ENCODE measurements around the gene CPNE4. TPM values are rescaled to one million over a fixed set of nuclear protein-coding genes. Genes with fewer than 3 reads are reported as not detected.

CPNE4 gene
- total and polyA plus RNA-seq, 4 donors: 0.02 to 1.6 (median 0.29) TPM

DNA sequence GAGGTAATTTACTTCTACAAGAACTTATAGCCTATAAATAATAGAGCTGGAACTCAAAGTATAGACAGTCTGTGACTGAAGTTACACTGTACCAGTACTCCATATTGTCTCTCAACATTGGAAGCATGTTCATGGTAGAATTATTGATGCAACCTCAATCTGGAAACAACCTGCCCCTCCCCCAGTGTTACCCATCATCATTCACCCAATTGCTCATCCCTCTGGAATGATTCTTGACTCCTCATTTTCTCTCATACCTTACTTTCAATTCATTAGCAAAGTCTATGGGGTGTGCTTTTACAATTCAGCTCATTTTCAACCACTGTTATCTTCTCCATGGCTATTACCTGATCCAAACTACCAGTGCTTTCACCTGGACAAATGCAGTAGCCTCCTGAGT lies 151.7 kb downstream of the CPNE4 start:
- Histone ChIP-seq H3K4me1 (ENCODE audit: control insufficient read depth in 5 of 5, insufficient read depth in 5 of 5, low read length in 5 of 5) (no peaks in the 10 kb centered on the region), H3K9ac (ENCODE audit: insufficient read depth in 1 of 2, low read length in 2 of 2) (no peak overlapping the region), H3K36me3 (ENCODE audit: control insufficient read depth in 4 of 4, insufficient read depth in 4 of 4, low read length in 4 of 4) (no peaks in the 10 kb centered on the region), H3K27ac (ENCODE audit: low read depth in 1 of 2, low read length in 1 of 2) (no peak overlapping the region), H3K4me3 (no peak overlapping the region), H3K27me3 (ENCODE audit: control insufficient read depth in 3 of 3, insufficient read depth in 3 of 3, low read length in 2 of 3) (no peaks in the 10 kb centered on the region), H3K9me3 (ENCODE audit: control insufficient read depth in 4 of 4, insufficient read depth in 3 of 4, low read length in 3 of 4) (peaks cover 0 to 1% (median 0%) of the 10 kb centered on the region in 4 donors)
- DNase-seq (no peak), ATAC-seq (ENCODE audit: insufficient read depth, low FRiP score) (no peak)
- TF ChIP-seq, protein P1, sequence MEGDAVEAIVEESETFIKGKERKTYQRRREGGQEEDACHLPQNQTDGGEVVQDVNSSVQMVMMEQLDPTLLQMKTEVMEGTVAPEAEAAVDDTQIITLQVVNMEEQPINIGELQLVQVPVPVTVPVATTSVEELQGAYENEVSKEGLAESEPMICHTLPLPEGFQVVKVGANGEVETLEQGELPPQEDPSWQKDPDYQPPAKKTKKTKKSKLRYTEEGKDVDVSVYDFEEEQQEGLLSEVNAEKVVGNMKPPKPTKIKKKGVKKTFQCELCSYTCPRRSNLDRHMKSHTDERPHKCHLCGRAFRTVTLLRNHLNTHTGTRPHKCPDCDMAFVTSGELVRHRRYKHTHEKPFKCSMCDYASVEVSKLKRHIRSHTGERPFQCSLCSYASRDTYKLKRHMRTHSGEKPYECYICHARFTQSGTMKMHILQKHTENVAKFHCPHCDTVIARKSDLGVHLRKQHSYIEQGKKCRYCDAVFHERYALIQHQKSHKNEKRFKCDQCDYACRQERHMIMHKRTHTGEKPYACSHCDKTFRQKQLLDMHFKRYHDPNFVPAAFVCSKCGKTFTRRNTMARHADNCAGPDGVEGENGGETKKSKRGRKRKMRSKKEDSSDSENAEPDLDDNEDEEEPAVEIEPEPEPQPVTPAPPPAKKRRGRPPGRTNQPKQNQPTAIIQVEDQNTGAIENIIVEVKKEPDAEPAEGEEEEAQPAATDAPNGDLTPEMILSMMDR (IDR thresholded peaks at IDR 0.05; ENCODE audit: control extremely low read depth, extremely low read depth): no peak

DNA sequence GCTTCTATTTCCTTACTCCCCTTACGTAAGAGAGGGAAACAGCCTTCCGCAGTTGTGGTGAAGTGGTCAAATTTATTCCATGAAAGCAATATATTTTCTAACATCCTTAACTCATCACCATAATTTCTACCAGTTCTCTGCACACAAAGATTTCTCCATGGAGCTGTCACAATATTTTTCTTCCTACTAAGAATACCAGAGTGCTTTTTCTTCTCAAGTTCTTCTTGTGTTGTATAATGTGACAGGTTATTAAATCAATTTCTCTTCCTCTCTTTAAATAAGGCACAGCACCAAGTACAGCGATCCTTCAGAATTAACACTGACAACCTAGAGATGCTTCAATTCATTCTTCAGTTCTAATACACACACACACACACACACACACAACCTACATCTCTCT lies 153.0 kb downstream of the CPNE4 start:
- H3K27me3 ChIP-seq (ENCODE audit: control insufficient read depth in 3 of 3, insufficient read depth in 3 of 3, low read length in 2 of 3): no peaks in the 10 kb centered on the region
- TF ChIP-seq, protein P1 (IDR thresholded peaks at IDR 0.05; ENCODE audit: control extremely low read depth, extremely low read depth): no peak
- ATAC-seq (ENCODE audit: insufficient read depth, low FRiP score): no peak

DNA sequence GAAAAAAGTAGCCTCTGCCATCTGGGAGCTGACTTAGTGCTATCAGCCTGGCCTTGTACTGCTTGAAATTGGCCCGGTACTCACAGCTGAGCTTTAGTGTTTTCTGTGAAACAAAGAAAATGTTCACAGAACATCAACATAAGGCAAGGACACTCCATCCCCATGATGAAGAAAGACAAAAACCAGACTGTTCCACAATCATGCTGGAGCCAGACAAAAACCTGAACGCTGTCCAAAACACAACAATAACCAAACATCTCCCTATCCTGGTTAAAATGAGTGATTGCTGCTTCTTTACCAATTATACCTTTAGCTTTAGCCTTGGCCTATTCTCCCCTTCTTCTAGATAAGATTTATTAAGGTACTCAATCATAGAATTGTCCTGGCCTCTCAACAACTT lies 153.9 kb downstream of the CPNE4 start:
- H3K27ac ChIP-seq (ENCODE audit: low read depth in 1 of 2, low read length in 1 of 2): no peak overlapping the region
- H3K9me3 ChIP-seq (ENCODE audit: control insufficient read depth in 4 of 4, insufficient read depth in 3 of 4, low read length in 3 of 4): peaks cover 0 to 1% (median 0%) of the 10 kb centered on the region in 4 donors
- no peak overlapping the region for H3K4me3 ChIP-seq
- ATAC-seq (ENCODE audit: insufficient read depth, low FRiP score): no peak
- H3K4me1 ChIP-seq (ENCODE audit: control insufficient read depth in 5 of 5, insufficient read depth in 5 of 5, low read length in 5 of 5): no peaks in the 10 kb centered on the region
- DNase-seq: no peak
- no peak overlapping the region for H3K9ac ChIP-seq (ENCODE audit: insufficient read depth in 1 of 2, low read length in 2 of 2)
- no peaks in the 10 kb centered on the region for H3K27me3 ChIP-seq (ENCODE audit: control insufficient read depth in 3 of 3, insufficient read depth in 3 of 3, low read length in 2 of 3)
- no peaks in the 10 kb centered on the region for H3K36me3 ChIP-seq (ENCODE audit: control insufficient read depth in 4 of 4, insufficient read depth in 4 of 4, low read length in 4 of 4)
- WGBS, 2 donors: 76 to 93% methylated on average over 2 of the region's 2 CpGs
- TF ChIP-seq, protein P1 (IDR thresholded peaks at IDR 0.05; ENCODE audit: control extremely low read depth, extremely low read depth): no peak

More for the DNA sequence above, 153.0 kb downstream of the CPNE4 start:
- WGBS, 2 donors: 67 to 79% methylated on average over 3 of the region's 3 CpGs
- H3K9ac ChIP-seq (ENCODE audit: insufficient read depth in 1 of 2, low read length in 2 of 2): no peak overlapping the region
- no peak overlapping the region for H3K4me3 ChIP-seq
- no peak overlapping the region for H3K27ac ChIP-seq (ENCODE audit: low read depth in 1 of 2, low read length in 1 of 2)
- peaks cover 0 to 1% (median 0%) of the 10 kb centered on the region in 4 donors for H3K9me3 ChIP-seq (ENCODE audit: control insufficient read depth in 4 of 4, insufficient read depth in 3 of 4, low read length in 3 of 4)
- DNase-seq: no peak
- H3K36me3 ChIP-seq (ENCODE audit: control insufficient read depth in 4 of 4, insufficient read depth in 4 of 4, low read length in 4 of 4): no peaks in the 10 kb centered on the region
- H3K4me1 ChIP-seq (ENCODE audit: control insufficient read depth in 5 of 5, insufficient read depth in 5 of 5, low read length in 5 of 5): no peaks in the 10 kb centered on the region

DNA sequence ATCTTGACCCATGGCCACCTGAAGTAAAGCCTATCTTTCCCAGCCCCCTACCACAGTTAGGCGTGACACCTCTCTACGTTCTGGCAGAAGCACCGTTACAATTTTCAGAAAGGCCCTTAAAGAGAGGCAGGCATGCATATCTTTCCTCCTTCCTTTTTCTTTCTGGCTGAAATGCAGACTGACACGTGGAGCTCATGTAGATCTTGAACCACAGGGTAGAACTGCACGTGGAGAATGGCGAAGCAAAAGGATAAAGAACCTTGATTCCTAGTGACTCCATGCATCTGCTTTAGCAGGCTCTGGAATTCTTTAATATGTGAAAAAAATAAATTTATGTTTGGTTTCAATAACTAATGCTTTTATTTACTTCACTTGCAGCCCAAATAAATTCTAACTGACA lies 166.6 kb downstream of the CPNE4 start:
- no peaks in the 10 kb centered on the region for H3K27me3 ChIP-seq (ENCODE audit: control insufficient read depth in 3 of 3, insufficient read depth in 3 of 3, low read length in 2 of 3)
- ATAC-seq (ENCODE audit: insufficient read depth, low FRiP score) (no peak), DNase-seq (no peak)
- TF ChIP-seq, protein P1 (IDR thresholded peaks at IDR 0.05; ENCODE audit: control extremely low read depth, extremely low read depth): no peak
- no peak overlapping the region for H3K9ac ChIP-seq (ENCODE audit: insufficient read depth in 1 of 2, low read length in 2 of 2)
- 70 to 74% methylated on average over 6 of the region's 6 CpGs for WGBS, 2 donors
- H3K27ac ChIP-seq (ENCODE audit: low read depth in 1 of 2, low read length in 1 of 2): no peak overlapping the region
- H3K9me3 ChIP-seq (ENCODE audit: control insufficient read depth in 4 of 4, insufficient read depth in 3 of 4, low read length in 3 of 4): peaks cover 0 to 2% (median 0%) of the 10 kb centered on the region in 4 donors
- H3K36me3 ChIP-seq (ENCODE audit: control insufficient read depth in 4 of 4, insufficient read depth in 4 of 4, low read length in 4 of 4): no peaks in the 10 kb centered on the region
- no peaks in the 10 kb centered on the region for H3K4me1 ChIP-seq (ENCODE audit: control insufficient read depth in 5 of 5, insufficient read depth in 5 of 5, low read length in 5 of 5)
- H3K4me3 ChIP-seq: no peak overlapping the region

All from lung (tissue), 12 donors.